ENCODE data around the gene CMPK2.

GRCh38 chr2:6852195-6852594 lies 13.5 kb downstream of the CMPK2 start:
- TF ChIP-seq CTCF (conservative IDR thresholded peaks at IDR 0.05 in 1 of 2, IDR thresholded peaks at IDR 0.05 in 1 of 2; ENCODE audit: low read depth in 1 of 2, low read length in 2 of 2), result no peak
- TF ChIP-seq EZH2 (IDR thresholded peaks at IDR 0.05; ENCODE audit: low read length, missing control alignments), result no peak
